NB4 (cell line): ENCODE data around the gene CNTNAP4.

ENCODE experiments used
- MYC ChIP-seq: IDR thresholded peaks from 2 replicates; pipeline ENCODE4 v1.6.1; 2011; ENCODE audit warnings: low read depth, low read length
- POLR2A ChIP-seq: IDR thresholded peaks from 2 replicates; pipeline ENCODE4 v1.6.1; 2011; ENCODE audit warnings: mild to moderate bottlenecking; ENCODE audit not compliant: insufficient read length; ENCODE audit errors: extremely low read depth
- TF ChIP-seq, protein P1 (sequence below): IDR thresholded peaks from one replicate; pipeline ENCODE4 v1.5.1; 2012; ENCODE audit warnings: low read depth, low read length
- TF ChIP-seq, protein P2 (sequence below): IDR thresholded peaks from 2 replicates; pipeline ENCODE4 v1.6.1; 2011; ENCODE audit warnings: low read depth, low read length

GRCh38 chr16:76294396-76295214 lies 17.4 kb downstream of the CNTNAP4 start:
- TF ChIP-seq POLR2A (no peak), MYC (no peak)
- TF ChIP-seq, protein P1, sequence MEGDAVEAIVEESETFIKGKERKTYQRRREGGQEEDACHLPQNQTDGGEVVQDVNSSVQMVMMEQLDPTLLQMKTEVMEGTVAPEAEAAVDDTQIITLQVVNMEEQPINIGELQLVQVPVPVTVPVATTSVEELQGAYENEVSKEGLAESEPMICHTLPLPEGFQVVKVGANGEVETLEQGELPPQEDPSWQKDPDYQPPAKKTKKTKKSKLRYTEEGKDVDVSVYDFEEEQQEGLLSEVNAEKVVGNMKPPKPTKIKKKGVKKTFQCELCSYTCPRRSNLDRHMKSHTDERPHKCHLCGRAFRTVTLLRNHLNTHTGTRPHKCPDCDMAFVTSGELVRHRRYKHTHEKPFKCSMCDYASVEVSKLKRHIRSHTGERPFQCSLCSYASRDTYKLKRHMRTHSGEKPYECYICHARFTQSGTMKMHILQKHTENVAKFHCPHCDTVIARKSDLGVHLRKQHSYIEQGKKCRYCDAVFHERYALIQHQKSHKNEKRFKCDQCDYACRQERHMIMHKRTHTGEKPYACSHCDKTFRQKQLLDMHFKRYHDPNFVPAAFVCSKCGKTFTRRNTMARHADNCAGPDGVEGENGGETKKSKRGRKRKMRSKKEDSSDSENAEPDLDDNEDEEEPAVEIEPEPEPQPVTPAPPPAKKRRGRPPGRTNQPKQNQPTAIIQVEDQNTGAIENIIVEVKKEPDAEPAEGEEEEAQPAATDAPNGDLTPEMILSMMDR, result no peak
- TF ChIP-seq, protein P2, sequence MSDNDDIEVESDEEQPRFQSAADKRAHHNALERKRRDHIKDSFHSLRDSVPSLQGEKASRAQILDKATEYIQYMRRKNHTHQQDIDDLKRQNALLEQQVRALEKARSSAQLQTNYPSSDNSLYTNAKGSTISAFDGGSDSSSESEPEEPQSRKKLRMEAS, result no peak
